Peyer's patch (tissue), 4 donors: Measurements from ENCODE around the gene NFKB1. TPM values are rescaled to one million over a fixed set of nuclear protein-coding genes. Genes with fewer than 3 reads are reported as not detected.

Experiments used
- DNase-seq, 3 donors: peaks; one replicate each; pipeline ENCODE4 v3.0.0-alpha.2; 2017 to 2019
- H3K27ac ChIP-seq, 4 donors: fragments of 200-600 bp; sonication (generic); one replicate each; pipeline ENCODE4 v1.5.1; 2016 to 2019
- H3K27me3 ChIP-seq, 2 donors: fragments of 200-600 bp; sonication (generic); one replicate each; pipeline ENCODE4 v1.5.1; 2019
- H3K36me3 ChIP-seq, 3 donors: fragments of 200-600 bp; sonication (generic); one replicate each; pipeline ENCODE4 v1.5.1; 2016 to 2019
- H3K4me1 ChIP-seq, 4 donors: fragments of 200-600 bp; sonication (generic); one replicate each; pipeline ENCODE4 v1.5.1; 2016 to 2019
- H3K4me3 ChIP-seq, 4 donors: fragments of 200-600 bp; sonication (generic); 1 replicate in 3 of 4; 2 replicates in 1 of 4; pipeline ENCODE4 v1.5.1; 2016 to 2019; ENCODE audit warnings: mild to moderate bottlenecking in 1 of 4
- H3K9me3 ChIP-seq, 4 donors: fragments of 200-600 bp; sonication (generic); one replicate each; pipeline ENCODE4 v1.5.1; 2016 to 2019; ENCODE audit warnings: mild to moderate bottlenecking in 1 of 4
- POLR2A ChIP-seq, 2 donors: fragments of 450-650 bp; IDR thresholded peaks; one replicate each; pipeline ENCODE4 v1.5.1; 2017; ENCODE audit warnings: antibody characterized with exemption in 2 of 2, mild to moderate bottlenecking in 2 of 2, moderate library complexity in 2 of 2
- total RNA-seq, 4 donors: library from RNA; depleted of rRNA; stranded (reverse); fragments of >200 nt; gene quantifications; one replicate each; pipeline ENCODE4 v1.1.0, GENCODE V29; 2016
- TF ChIP-seq, protein P1 (sequence below), 6 experiments: fragments of 450-650 bp in 4 of 6; fragments of 200-600 bp in 2 of 6; sonication (generic) in 1 of 6; IDR thresholded peaks; one replicate each; pipeline ENCODE4 v1.5.1; 2017 to 2019; ENCODE audit warnings: antibody characterized with exemption in 6 of 6, mild to moderate bottlenecking in 3 of 6, moderate library complexity in 1 of 6

The NFKB1 gene
- total RNA-seq, 4 donors from 2014 or later: 20.7 to 58.6 (median 24.5) TPM

DNA sequence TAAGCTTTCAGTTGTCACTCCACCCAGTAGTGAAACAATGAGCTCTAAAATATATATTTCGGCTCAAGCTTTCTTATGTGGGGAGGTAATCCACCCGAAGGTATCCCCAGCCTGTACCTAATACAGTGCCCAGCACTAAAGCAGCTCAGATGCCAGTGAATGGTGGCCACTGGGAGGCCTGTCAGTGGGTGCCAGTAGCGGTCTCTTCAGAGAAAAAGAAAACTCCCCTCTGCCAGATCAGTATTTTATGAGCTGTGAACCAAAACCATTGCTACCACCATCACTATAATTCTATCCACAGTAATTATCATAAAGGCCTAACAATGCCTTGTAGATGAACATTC is 835 bp upstream of the NFKB1 start:
- peak in 2 of 3 donors; percentile 19 to 55 for DNase-seq
- Histone ChIP-seq H3K9me3 (no peaks in the 10 kb centered on the region), H3K4me3 (peak overlapping the region; percentile 83 to 96 (median 94)), H3K27me3 (no peaks in the 10 kb centered on the region), H3K27ac (peak overlapping the region; percentile 95 to 99 (median 98)), H3K36me3 (no peaks in the 10 kb centered on the region), H3K4me1 (peaks cover 0 to 29% (median 9%) of the 10 kb centered on the region in 4 donors)
- TF ChIP-seq POLR2A (IDR thresholded peaks at IDR 0.05): no peak
- TF ChIP-seq, protein P1, sequence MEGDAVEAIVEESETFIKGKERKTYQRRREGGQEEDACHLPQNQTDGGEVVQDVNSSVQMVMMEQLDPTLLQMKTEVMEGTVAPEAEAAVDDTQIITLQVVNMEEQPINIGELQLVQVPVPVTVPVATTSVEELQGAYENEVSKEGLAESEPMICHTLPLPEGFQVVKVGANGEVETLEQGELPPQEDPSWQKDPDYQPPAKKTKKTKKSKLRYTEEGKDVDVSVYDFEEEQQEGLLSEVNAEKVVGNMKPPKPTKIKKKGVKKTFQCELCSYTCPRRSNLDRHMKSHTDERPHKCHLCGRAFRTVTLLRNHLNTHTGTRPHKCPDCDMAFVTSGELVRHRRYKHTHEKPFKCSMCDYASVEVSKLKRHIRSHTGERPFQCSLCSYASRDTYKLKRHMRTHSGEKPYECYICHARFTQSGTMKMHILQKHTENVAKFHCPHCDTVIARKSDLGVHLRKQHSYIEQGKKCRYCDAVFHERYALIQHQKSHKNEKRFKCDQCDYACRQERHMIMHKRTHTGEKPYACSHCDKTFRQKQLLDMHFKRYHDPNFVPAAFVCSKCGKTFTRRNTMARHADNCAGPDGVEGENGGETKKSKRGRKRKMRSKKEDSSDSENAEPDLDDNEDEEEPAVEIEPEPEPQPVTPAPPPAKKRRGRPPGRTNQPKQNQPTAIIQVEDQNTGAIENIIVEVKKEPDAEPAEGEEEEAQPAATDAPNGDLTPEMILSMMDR (IDR thresholded peaks at IDR 0.05): peak in 3 of 6 experiments; percentile 12 to 29 (median 14)

DNA sequence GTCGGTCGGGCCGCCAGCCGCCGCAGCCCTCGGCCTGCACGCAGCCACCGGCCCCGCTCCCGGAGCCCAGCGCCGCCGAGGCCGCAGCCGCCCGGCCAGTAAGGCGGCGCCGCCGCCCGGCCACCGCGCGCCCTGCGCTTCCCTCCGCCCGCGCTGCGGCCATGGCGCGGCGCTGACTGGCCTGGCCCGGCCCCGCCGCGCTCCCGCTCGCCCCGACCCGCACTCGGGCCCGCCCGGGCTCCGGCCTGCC is 213 bp downstream of the NFKB1 start:
- Histone ChIP-seq H3K36me3 (no peaks in the 10 kb centered on the region), H3K27me3 (no peaks in the 10 kb centered on the region), H3K27ac (peak overlapping the region; percentile 95 to 99 (median 98)), H3K4me3 (peak overlapping the region; percentile 83 to 96 (median 94)), H3K4me1 (peaks cover 0 to 35% (median 9%) of the 10 kb centered on the region in 4 donors), H3K9me3 (no peaks in the 10 kb centered on the region)
- DNase-seq: no peak
- TF ChIP-seq POLR2A (IDR thresholded peaks at IDR 0.05): peak in 1 of 2 donors; percentile 61
- TF ChIP-seq, protein P1 (IDR thresholded peaks at IDR 0.05): peak in 1 of 6 experiments; percentile 0

DNA sequence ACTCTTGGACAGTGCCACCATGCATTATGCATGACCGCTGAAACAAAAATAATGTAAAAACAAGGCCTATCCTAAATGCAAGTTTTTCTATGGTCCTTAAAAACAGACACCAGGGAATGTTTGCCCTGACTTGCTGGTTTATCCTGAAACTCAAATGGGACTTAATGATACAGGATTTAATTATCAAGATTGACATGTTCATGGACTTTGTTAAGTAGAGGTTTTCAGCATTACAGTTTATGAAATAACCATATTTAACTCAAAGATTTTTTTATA is 1.3 kb downstream of the NFKB1 start:
- no peaks in the 10 kb centered on the region for H3K9me3 ChIP-seq
- peaks cover 0 to 36% (median 9%) of the 10 kb centered on the region in 4 donors for H3K4me1 ChIP-seq
- H3K27me3 ChIP-seq: no peaks in the 10 kb centered on the region
- peak overlapping the region; percentile 95 to 99 (median 98) for H3K27ac ChIP-seq
- peak overlapping the region; percentile 83 to 96 (median 94) for H3K4me3 ChIP-seq
- no peaks in the 10 kb centered on the region for H3K36me3 ChIP-seq
- TF ChIP-seq, protein P1 (IDR thresholded peaks at IDR 0.05): no peak
- no peak for TF ChIP-seq POLR2A (IDR thresholded peaks at IDR 0.05)
- no peak for DNase-seq

DNA sequence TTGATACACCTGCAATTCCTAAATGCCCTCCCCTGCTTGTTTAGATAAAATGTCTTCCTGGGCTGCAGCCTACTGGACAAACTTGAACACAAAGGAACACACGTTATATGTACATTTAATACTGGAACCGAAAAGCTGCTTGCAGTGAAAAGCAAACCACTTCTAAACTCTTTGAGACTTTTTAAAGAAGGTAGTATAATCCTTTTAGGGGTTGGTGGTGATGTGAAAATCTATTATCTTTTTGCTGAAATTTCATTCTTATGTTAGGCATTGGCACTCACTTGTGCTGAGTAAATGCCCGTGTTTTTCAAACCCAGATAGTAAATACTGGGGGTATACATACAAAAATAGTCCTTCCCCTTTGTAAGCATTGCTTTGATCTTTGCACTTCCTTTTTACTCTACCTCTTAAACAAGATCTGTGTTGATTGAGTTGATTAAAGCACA is 2.2 kb downstream of the NFKB1 start:
- no peaks in the 10 kb centered on the region for H3K36me3 ChIP-seq
- H3K27ac ChIP-seq: peak overlapping the region; percentile 17 to 99 (median 96)
- no peaks in the 10 kb centered on the region for H3K27me3 ChIP-seq
- peaks cover 0 to 36% (median 9%) of the 10 kb centered on the region in 4 donors for H3K4me1 ChIP-seq
- no peak for DNase-seq
- H3K4me3 ChIP-seq: peak overlapping the region in 3 of 4 donors; percentile 10 to 96 (median 94)
- no peaks in the 10 kb centered on the region for H3K9me3 ChIP-seq
- TF ChIP-seq, protein P1 (IDR thresholded peaks at IDR 0.05): peak in 1 of 6 experiments; percentile 10
- no peak for TF ChIP-seq POLR2A (IDR thresholded peaks at IDR 0.05)

DNA sequence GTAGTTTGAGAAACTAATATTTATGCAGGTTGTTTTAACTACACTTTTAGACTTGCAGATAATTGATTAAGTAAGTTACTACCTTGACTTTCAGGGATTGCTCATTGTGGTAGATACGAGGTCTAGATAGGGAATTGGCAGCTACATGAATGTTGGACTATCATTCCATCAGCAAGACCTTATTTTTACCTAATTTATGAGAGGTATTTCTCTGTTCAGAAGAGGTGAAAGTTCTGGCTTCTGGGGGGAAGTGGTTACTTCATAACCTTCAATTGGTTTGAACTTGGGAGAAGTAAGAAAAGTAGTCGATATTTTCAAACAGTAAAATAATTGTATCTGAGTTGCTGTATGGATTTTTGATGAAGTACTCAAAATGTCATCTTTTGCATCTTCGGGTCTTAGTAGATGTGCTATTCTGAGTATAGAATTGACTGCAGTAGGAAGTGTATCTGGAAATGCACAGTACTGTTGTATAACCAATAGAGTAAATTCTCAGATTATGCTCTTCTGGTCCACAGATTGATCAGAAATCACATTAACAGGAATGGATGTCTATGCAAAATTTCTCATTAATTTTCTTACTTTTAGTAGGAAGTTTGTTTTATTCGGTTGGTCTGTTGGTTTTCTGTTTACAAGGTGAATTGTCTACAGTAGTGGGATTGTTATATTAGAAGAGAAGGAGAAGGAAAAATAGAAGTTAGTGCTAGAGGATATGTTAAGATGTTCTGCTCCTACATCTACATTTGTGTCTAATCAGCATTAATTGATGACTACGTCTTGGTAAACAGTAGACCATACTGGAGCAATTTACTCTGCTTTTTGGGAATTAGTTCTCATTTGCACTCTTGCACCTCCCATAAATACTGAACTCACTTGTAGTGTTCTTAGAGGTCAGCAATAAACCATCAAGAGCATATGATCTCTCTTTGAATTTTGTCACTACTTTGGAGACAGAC is 3.0 kb downstream of the NFKB1 start:
- no peaks in the 10 kb centered on the region for H3K36me3 ChIP-seq
- H3K9me3 ChIP-seq: no peaks in the 10 kb centered on the region
- H3K4me3 ChIP-seq: peak overlapping the region in 2 of 4 donors; percentile 94 to 96
- no peak for DNase-seq
- TF ChIP-seq POLR2A (IDR thresholded peaks at IDR 0.05): no peak
- TF ChIP-seq, protein P1 (IDR thresholded peaks at IDR 0.05): no peak
- peak overlapping the region; percentile 17 to 99 (median 96) for H3K27ac ChIP-seq
- H3K4me1 ChIP-seq: peaks cover 0 to 36% (median 9%) of the 10 kb centered on the region in 4 donors
- H3K27me3 ChIP-seq: no peaks in the 10 kb centered on the region
